Brain microvascular endothelial cell (primary cell): ENCODE measurements around the gene TJP1.

Experiments
- DNase-seq: peaks from one replicate; pipeline ENCODE4 v3.0.0-alpha.2; 2020
- H3K27ac ChIP-seq: fragments of 250-450 bp; sonication (Bioruptor Pico); 2 replicates; pipeline ENCODE4 v1.5.1; 2020; ENCODE audit warnings: mild to moderate bottlenecking, moderate library complexity
- H3K27me3 ChIP-seq: fragments of 250-450 bp; sonication (Bioruptor Pico); replicated peaks from 2 replicates; pipeline ENCODE4 v1.5.1; 2020; ENCODE audit warnings: mild to moderate bottlenecking
- H3K36me3 ChIP-seq: fragments of 250-450 bp; sonication (Bioruptor Pico); replicated peaks from 2 replicates; pipeline ENCODE4 v1.5.1; 2020; ENCODE audit warnings: mild to moderate bottlenecking
- H3K4me3 ChIP-seq: 2 replicates; pipeline ENCODE4 v1.5.1; 2011; ENCODE audit warnings: low read depth, mild to moderate bottlenecking, control low read depth, low read length, moderate library complexity
- in situ Hi-C: cut with HindIII; loops from 2 replicates; pipeline ENCODE4 v1.10.0; 2017; ENCODE audit warnings: low sequenced_read_pairs, low pct_ligation_motif_present
- TF ChIP-seq, protein P1 (sequence below): IDR thresholded peaks from 2 replicates; pipeline ENCODE4 v1.5.1; 2011; ENCODE audit warnings: low read depth, mild to moderate bottlenecking, moderate library complexity, low read length, control low read depth, inconsistent platforms; ENCODE audit errors: missing control alignments

Gene TJP1

GRCh38 chr15:29838352-29839010 lies 16.2 kb upstream of the TJP1 start:
- H3K4me3 ChIP-seq, result no peak overlapping the region
- H3K27me3 ChIP-seq, result no peaks in the 10 kb centered on the region
- no peak for DNase-seq
- TF ChIP-seq, protein P1, sequence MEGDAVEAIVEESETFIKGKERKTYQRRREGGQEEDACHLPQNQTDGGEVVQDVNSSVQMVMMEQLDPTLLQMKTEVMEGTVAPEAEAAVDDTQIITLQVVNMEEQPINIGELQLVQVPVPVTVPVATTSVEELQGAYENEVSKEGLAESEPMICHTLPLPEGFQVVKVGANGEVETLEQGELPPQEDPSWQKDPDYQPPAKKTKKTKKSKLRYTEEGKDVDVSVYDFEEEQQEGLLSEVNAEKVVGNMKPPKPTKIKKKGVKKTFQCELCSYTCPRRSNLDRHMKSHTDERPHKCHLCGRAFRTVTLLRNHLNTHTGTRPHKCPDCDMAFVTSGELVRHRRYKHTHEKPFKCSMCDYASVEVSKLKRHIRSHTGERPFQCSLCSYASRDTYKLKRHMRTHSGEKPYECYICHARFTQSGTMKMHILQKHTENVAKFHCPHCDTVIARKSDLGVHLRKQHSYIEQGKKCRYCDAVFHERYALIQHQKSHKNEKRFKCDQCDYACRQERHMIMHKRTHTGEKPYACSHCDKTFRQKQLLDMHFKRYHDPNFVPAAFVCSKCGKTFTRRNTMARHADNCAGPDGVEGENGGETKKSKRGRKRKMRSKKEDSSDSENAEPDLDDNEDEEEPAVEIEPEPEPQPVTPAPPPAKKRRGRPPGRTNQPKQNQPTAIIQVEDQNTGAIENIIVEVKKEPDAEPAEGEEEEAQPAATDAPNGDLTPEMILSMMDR, result no peak
- in situ Hi-C loops, result no loop called here
- no peak overlapping the region for H3K27ac ChIP-seq
- H3K36me3 ChIP-seq, result no peaks in the 10 kb centered on the region

DNA sequence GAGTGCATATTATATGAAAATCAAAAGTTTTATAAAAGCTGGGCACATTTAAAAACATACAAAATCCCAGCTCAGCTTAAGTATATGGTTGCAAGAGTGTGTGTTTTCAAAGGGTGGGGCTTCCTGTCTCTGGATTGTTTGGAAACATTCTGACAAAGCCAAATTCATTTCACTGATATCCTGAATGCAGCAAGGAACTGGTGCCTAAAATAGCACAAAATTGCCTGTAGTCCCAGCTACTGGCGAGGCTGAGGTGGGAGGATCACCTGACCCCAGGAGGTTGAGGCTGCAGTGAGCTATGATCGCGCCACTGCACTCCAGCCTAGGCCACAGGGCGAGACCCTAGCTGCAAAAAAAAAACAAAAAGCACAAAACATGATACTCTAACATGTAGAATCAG lies 13.0 kb upstream of the TJP1 start:
- Histone ChIP-seq H3K27me3 (no peaks in the 10 kb centered on the region), H3K4me3 (no peak overlapping the region), H3K36me3 (no peaks in the 10 kb centered on the region), H3K27ac (no peak overlapping the region)
- TF ChIP-seq, protein P1, result no peak
- in situ Hi-C loops, result no loop called here
- peak; percentile 5 for DNase-seq

DNA sequence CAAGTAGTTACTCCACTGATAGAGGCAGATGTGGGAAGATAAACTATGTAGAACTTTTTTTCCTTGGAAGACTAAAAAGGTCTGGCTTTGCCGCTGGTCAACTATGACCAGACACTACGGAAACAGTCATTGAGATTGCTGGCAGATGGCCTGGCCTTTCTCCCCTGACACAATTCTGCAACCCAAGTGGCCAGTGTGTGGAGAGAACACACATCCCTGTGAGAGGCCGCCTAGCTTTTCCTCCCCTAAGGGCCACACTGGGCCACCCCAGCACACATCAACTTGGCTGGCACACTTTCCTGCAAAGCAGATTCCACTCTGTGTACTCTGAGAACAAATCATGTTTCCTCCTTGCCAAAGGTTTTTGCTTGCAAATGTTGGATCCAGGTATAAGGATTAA lies 10.4 kb upstream of the TJP1 start:
- TF ChIP-seq, protein P1, result no peak
- Histone ChIP-seq H3K36me3 (no peaks in the 10 kb centered on the region), H3K27me3 (no peaks in the 10 kb centered on the region), H3K27ac (no peak overlapping the region), H3K4me3 (no peak overlapping the region)
- in situ Hi-C loops, result no loop called here
- DNase-seq, result no peak

DNA sequence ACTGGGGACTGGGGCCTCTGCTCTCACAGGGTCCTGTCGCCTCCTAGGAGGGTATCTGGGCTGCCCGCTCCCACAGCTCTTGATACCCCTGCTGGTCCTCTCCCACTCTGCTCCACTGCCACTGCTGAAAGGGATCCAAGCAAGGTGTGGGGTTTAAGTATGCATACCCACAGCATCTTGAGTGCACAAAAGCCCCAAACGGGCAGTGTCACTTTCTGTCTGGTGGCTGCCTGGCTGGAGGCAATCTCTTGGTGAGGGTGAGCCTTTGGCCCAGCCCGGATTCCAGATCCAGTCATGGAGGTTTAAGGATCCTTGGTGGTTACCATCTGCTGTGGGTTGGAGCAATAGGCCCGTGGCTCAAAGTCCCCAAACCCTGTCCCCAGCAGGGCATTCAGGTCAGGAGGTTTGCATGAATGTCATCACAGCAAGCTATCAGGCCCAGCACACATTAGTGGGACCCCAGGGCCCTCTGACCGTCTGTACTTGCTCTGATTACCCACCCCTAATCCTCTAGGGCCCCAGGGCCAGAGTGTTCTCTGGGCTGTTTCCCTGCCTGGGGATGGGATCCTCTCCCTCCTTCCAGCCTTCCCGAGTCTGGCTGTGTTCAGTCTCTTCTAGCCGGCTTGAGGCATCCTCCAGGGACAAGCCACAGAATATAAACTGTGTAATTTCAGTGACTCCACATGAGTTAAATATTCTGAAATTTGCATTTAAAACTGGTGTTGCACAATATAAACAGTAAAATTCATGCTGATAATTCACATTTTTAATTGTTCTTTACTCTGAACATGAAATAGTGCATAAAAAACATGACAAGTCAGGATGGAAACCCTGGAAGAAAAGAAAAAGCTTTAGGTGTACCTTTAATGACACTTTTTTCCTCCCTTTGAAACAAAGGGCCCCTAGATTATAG lies 4.9 kb upstream of the TJP1 start:
- TF ChIP-seq, protein P1, result no peak
- no peak for DNase-seq
- in situ Hi-C loops, result no loop called here
- H3K27me3 ChIP-seq, result no peaks in the 10 kb centered on the region
- H3K4me3 ChIP-seq, result no peak overlapping the region
- no peak overlapping the region for H3K27ac ChIP-seq
- H3K36me3 ChIP-seq, result no peaks in the 10 kb centered on the region

GRCh38 chr15:29825227-29825626 lies 3.0 kb upstream of the TJP1 start:
- H3K27me3 ChIP-seq, result no peaks in the 10 kb centered on the region
- TF ChIP-seq, protein P1, result no peak
- H3K36me3 ChIP-seq, result no peaks in the 10 kb centered on the region
- no peak overlapping the region for H3K4me3 ChIP-seq
- DNase-seq, result no peak
- in situ Hi-C loops, result no loop called here
- no peak overlapping the region for H3K27ac ChIP-seq
